HG02981 (cell line): ENCODE results near the gene MICU2.
A peak's percentile ranks its signal among the peaks of the same experiment; 100 is the strongest.
"Not testable (repeated sequence)": the region's sequence is repeated elsewhere in the genome, so short reads cannot be mapped to it uniquely, and the experiment has no call there.

Source experiments
- ATAC-seq: cut with Tn5 transposase; IDR thresholded peaks from one replicate; pipeline ENCODE4 v1.9.1; 2021; ENCODE audit warnings: mild to moderate bottlenecking, moderate library complexity; ENCODE audit not compliant: unreplicated experiment

MICU2 gene

DNA sequence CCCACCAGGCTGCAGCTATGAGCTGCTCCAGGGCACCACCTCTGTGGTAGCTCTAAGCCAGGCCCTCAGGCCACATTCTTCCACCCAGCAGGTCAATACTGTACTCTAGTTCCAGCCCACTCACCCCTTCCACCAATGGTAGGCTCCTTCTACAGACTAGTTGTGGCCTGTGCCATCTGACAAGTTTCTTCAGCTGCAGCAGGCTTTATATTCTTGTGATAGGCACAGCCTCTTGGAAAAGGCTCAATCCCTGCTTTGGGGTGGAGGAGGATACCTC is 8.5 kb downstream of the MICU2 start:
- peak; percentile 57 for ATAC-seq

DNA sequence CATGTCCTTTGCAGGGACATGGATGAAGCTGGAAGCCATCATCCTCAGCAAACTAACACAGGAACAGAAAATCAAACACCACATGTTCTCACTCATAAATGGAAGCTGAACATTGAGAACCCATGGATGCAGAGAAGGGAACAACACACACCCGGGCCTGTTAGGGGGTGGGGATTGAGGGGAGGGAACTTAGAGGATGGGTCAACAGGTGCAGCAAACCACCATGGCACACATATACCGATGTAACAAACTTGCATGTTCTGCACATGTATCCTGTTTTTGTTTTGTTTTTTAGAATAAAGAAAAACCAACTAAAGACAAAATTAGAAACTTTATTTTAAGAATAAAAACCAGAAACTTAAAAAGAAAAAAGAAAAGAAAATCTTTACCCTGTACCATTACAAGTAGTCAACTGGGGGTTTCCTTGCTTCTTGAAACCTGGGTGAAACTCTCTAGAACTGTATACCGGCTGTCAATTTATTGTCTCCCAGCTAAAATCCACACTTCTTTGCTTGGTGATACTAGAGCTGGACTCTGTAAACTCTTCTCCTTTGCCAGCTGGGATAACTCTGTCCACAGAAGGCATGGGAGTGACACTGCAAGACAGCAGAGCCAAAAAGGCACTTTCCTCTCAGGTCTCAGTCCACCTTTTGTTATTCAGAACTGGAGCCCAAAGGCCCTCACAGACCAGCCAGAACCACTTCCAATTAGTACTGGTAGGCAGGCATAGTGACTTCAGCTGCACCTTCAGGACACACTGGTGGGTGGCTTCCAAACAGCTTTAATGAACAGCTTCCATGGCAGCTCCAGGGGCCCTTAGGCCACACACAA is 9.0 kb downstream of the MICU2 start:
- peak; percentile 42 for ATAC-seq

DNA sequence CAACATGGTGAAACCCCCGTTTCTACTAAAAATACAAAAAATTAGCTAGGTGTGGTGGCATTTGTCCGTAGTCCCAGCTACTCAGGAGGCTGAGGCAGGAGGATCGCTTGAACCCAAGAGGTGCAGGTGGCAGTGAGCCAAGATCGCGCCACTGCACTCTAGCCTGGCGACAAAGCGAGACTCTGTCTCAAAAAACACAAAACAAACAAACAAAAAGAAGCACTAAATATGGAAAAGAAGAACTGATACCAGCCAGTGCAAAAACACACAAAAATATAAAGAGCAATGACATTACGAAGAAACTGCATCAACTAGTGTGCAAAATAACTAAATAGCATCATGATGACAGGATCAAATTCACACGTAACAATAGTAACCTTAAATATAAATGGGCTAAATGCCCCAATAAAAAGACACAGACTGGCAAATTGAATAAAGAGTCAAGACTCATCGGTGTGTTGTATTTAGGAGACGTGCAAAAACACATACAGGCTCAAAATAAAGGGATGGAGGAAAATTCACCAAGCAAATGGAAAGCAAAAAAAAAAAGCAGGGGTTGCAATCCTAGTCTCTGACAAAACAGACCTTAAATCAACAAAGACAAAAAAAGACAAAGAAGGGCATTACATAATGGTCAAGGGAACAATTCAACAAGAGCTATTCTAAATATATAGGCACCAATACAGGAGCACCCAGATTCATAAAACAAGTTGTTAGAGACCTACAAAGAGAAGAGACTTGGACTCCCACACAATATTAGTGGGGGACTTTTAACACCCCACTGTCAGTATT is 13.1 kb downstream of the MICU2 start:
- ATAC-seq: not testable (repeated sequence)

DNA sequence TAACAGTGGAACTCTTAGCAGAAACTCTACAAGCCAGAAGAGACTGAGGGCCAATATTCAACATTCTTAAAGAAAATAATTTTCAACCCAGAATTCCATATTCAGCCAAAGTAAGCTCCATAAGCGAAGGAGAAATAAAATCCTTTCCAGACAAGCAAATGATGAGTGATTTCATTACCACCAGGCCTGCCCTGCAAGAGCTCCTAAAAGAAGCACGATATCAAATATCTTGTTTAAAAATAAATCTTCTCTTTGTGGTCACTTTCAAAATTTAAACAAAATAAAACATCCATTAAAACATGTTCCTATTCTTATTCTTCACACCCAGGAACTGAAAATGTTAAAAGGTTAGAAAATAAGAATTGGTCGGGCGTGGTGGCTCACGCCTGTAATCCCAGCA is 13.7 kb downstream of the MICU2 start:
- ATAC-seq: no peak

DNA sequence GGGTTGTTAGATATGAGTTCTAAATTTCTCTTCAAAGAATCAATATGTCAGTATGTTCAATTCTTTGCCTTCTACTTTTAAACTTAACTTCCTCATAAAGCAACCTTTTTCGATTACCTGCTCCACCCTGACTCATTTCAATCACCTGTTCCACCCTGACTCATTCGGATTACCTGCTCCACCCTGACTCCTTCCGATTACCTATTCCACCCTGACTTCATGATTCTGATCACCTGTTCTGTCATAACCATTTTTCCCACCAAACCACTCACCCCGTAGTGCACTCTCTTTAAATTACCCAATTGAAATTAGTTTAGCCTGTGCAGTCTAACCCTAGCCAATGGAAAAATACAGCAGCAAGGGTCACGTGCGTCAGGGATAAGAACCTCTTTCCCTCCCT is 14.5 kb downstream of the MICU2 start:
- ATAC-seq: not testable (repeated sequence)

DNA sequence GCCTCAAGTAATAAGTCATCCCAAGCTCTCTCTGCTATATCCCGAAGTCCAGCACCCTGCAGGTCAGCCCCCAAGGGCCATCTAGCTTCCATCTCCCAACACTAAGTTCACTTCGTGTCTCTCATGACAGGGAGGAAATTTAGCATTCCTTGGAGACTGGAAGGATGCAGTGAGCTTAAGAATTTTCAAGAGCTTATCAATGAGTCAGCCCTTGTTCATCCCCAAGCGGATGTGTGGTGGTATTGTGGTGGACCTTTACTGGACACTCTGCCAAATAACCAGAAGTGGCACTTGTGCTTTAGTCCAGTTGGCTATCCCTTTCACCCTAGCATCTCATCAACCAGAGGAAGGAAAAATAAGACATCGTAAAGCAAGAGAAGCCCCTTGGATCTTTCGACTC is 15.6 kb downstream of the MICU2 start:
- not testable (repeated sequence) for ATAC-seq

DNA sequence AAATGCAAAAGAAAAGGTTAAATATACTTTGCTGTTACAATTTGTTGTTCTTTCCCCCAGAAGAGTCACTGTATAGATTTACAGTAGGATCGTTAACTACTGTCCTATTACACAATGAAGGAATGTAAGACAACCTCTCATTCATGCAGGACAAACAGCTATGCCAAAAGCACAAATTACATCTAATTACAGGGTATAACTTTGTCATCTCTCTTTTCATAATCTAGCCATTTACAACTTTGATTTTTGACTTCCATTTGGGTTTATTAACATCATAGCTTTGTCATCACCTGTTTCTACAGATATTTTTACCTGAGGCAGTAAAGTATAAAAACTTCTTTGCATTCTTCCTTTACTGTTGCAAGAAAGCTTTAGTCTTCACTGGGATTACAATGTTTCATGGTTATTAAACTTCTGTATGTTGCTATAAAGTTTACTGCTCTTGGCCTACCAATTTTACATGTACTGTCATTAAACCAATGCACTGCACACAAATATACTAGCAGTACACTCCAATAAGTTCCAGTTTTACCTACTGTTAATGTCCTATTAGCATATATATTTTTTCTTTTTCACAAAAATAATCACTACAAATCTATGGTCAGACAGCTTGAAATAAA is 18.9 kb downstream of the MICU2 start:
- no peak for ATAC-seq

DNA sequence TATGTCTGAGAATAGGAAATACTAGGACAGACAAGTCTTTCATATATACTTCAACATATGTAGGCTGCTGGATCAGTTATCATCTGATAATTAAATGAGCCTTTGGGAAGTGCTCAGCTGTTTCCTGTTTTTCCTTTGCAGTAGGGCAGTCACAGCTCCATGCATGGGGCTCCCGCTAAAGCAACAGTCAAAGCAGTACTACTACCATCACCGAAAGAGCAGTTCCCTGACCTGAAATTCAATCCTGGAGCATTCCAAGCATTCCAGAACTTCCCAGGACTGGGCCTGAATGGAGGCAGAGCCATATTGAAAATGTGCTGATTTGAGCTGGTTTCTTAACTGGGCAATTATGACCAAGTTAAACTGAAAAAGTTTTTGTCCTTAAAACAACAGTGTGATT is 20.5 kb downstream of the MICU2 start:
- no peak for ATAC-seq

DNA sequence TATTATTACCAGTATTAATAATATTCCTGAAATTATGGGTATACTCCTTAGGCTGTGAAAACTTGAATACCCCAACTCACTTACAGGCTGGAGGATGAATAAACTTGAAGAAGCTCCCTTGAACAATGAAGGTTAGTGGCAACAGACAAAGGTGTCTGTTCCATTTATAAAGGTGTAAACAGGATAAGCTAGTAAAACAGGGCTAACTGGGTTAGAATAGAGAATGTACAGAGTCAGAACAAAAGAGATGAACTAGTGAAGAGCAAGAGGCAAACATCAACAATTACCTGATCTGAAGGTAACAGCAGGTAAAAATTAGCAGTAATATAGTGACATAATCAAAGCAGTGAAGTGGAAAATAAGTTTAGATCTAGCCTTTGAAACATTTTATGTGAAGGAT is 23.2 kb downstream of the MICU2 start:
- no peak for ATAC-seq

DNA sequence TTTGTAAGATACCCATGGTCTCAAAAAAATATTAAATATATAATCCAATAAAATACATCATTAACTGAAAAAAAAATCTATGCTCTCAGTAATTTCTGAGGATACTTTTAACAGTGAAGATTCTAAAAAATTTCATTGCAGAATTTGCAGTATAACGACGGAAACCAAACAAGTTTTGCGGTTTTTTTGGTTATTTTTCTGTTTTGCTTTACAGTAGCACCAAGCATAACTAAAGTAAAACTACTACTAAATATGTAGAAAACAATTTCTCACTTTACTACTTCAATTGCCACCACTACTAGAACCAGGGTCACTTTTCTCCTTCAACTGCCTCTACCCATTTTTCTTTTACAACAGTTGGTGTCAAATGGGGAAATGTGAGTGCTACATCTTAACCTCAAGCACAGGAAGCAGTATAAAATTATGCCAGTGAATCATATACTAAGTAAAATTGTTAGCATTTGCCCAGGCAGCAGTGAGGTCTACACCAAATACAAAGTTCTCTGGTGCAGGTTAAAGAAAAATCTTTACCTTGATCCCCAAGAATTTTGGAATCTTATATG is 24.1 kb downstream of the MICU2 start:
- peak; percentile 65 for ATAC-seq

DNA sequence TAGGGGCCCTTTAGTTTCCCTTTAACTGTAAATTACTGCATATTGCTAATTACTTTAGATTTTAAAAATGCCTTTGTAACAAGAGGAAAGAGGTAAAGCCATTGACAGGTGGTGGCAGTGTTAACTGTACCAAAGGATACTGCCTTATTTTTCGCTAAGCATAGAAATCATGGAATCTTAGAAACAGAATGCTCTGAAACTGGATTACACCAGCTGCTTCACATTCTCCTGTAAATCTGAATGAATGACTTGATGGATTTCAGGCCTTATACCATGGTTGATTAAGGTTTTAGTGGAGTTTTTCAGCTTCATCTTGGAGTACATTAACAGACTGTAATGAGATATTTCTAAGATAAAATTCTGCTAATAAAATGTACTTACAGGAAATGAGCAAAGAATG is 25.2 kb downstream of the MICU2 start:
- no peak for ATAC-seq

DNA sequence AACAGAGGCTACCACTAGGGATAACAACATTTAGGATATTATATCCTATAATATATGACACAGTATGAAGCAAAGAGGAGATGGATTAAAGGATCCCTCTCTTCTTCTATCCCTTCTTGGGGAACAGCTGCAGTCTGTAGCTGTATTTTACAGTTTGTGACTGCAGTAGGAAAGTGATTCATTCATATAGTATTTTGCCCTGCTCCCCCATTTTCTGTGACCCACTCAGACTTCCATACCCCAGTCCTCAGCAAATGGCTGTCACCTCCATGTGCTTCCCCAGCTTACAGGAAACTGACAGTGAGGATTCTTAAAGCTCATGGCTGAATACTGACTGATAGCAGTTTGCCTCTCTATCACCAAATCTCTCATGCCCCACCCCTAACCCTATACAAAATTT is 27.5 kb downstream of the MICU2 start:
- ATAC-seq: no peak

DNA sequence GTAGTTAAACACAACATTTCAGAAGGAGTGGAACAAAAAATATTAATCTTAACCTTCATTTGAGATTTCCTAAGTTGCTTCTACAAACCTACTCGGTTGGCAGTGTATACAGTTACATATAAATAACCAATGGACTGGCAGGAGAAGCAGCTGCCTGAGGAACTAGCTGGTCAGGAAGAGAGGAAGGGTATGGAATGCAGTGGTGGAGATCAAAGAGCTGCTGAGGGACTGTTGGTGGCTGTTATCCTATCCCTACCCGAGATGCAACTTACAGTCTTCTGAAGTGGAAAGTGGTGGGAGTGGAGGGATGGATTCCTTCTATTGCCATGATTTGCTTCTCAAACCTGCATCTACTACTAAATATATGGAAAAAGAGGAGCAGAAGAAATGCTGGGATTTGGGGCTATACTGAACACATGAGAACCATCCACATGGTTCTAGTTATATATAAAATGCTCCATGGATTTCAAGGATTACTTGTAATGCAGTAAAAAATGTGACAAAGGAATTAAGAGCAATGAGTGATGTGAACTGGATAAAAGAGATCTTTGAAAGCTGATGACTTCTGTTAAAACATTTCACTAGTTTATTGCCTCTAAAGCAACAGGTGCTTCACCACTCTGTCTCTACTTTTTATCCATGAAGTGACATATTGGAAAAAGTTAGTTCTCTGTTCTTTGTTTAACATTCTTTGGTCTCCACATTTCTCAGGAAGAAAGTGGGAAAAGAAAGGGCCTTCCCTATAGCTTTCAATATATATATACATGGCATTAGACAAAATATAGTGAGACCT is 29.9 kb downstream of the MICU2 start:
- ATAC-seq: no peak

DNA sequence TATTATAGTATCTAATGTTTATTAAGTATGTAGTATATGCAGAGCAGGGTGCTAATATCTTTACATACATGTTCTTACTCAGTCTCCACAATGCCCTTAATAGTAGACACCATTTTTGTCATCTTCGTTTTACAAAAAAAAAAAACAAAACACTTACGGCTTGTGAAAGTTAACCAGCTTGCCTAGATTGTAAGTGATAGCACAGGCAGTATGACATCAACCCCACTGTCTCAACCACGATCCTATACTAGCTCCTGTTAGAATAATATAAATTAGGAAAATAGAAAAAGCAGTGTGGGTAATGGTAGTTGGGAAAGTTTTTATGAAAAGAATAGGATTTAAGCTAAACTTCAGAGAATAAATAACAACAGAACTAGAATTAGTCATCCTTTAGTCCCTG is 34.3 kb downstream of the MICU2 start:
- no peak for ATAC-seq

DNA sequence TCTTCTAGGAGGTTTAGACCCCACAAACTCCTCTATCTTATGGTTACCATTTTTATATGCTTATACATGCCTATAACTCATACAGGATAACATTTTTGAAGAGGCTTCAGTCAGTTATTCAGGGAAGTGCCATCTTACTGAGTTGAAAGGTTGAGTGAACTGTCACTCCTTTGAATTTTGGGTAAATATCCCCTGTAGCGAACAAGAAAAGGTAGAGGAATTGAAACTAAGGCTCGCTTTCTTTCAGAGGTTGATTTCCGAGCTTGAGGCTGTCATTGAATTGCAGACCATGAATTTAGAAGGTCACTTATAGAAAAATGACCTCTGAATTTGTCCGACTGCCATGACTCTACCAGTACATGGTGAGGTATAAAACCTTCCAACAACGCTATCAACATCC is 35.1 kb downstream of the MICU2 start:
- ATAC-seq: no peak

DNA sequence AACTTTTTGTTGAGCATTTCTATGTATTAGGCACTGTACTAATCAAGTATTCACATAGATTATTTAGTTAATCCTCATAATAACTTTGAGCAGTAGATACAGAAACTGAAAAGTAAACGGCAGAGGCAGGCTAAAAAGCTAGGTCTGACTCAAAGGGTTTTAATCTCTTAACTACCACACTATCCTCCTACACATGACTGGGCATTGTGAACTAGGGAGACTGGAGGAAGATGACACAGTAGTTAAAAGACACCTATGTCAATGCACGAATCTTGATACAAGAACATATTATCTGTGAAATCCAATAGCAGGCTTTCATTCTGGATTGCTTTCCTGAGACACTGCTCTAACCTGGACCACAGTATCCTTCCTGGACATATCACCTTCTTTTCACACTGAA is 36.3 kb downstream of the MICU2 start:
- no peak for ATAC-seq

DNA sequence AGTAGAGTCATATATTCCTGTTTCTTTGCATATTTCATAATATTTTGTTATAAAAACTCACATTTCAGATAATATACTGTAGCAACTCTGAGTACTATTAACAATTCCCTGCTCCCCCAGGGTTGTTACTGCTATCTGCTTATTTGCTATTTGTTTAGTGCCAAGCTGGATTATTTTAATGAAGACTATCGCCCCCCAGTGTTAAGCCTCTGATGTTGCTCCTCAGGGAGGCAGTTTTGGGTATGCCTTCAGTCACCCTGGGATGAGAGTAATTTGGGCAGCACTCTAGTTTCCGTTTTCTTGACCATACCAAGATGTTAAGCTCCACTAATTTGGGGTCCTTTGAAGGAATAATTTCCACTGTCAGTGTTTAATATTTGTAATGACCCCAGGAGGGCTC is 46.0 kb downstream of the MICU2 start:
- ATAC-seq: no peak

DNA sequence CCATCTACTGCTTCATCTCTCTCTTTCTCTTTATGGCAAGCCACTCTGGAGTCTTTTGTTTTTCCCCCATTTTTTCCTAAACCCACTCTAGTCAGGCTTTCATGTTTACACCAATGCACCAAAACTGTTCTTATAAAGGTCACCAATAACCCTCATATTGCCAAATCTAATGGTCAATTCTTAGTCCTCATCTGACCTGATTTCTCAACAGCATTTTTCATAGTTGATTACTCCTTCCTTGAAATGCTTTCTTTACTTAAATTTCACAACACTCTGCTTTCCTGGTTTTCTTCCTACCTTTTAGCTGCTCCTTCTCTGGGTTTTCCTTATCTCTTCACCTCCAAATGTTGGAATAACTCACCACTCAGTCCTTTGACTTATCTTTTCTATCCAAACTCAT is 47.9 kb downstream of the MICU2 start:
- ATAC-seq: no peak

DNA sequence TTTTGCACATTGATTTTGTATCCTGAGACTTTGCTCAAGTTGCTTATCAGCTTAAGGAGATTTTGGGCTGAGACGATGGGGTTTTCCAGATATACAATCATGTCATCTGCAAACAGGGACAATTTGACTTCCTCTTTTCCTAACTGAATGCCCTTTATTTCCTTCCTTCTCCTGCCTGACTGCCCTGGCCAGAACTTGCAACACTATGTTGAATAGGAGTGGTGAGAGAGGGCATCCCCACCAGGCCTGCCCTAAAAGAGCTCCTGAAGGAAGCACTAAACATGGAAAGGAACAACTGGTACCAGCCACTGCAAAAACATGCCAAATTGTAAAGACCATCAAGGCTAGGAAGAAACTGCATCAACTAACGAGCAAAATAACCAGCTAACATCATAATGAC is 50.7 kb downstream of the MICU2 start:
- not testable (repeated sequence) for ATAC-seq

DNA sequence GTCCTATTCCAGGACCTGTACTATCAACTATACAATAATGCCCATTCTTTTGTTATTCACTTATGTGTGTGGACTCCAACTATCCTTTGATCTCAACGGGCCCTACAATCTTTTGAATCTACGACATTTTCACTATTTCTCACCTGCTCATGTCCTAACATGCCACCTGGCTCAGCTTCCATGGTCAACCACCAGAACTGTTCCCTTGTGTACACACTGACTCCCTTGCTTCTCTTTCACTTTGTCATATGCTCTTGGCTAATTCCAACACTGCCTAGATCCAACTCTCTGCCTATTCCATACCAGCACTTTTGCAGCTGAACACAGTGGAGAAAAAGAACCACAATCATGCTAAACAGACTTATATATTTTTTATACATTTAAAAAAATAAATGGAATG is 53.1 kb downstream of the MICU2 start:
- no peak for ATAC-seq

DNA sequence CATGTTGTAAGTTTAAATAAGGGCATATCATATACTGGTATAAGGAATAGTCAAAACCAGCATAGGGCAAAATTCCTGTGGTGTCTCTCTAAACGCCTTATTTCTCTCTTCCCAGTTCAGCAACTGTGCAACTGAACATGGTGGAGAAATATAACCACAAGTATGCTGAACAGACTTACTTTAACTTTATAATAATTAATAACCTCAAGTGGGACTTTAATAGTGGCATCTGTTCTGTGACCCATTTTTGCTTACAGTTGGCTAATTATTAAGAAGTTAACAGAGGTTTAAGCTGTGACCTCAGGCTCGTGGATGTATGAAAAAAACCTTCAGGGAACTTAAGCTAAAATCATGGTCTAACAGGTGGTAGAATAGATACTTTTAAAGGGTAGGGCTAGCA is 54.3 kb downstream of the MICU2 start:
- no peak for ATAC-seq
